K562 (cell line): Measurements from ENCODE around the gene RIMOC1. TPM values are rescaled to one million over a fixed set of nuclear protein-coding genes. Genes with fewer than 3 reads are reported as not detected.
A peak's percentile ranks its signal among the peaks of the same experiment; 100 is the strongest.

Experiments used
- ARID3A ChIP-seq: IDR thresholded peaks from 2 replicates; pipeline ENCODE4 v1.6.1; 2012; ENCODE audit warnings: low read depth, low read length, improper control_type of control experiment, borderline replicate concordance
- ARID4B ChIP-seq: sonication (generic); formaldehyde crosslinking; IDR thresholded peaks from 2 replicates; pipeline ENCODE4 v1.8.0; 2022; ENCODE audit warnings: mild to moderate bottlenecking, missing genetic modification reagents
- CBFA2T2 ChIP-seq: fragments of 450-650 bp; conservative IDR thresholded peaks from 2 replicates; pipeline ENCODE4 v1.6.1; 2017; ENCODE audit warnings: mild to moderate bottlenecking
- HMBOX1 ChIP-seq: sonication (generic); IDR thresholded peaks from 2 replicates; pipeline ENCODE4 v1.6.1; 2016
- HNRNPK ChIP-seq: fragments of 200-400 bp; formaldehyde crosslinking; IDR thresholded peaks from one replicate; pipeline ENCODE4 v1.6.1; 2018; ENCODE audit warnings: mild to moderate bottlenecking, low read depth, low read length; ENCODE audit not compliant: poor library complexity, severe bottlenecking
- NCOA6 ChIP-seq: fragments of 450-650 bp; IDR thresholded peaks from 2 replicates; pipeline ENCODE4 v1.6.1; 2017; ENCODE audit warnings: mild to moderate bottlenecking
- NFE2L1 ChIP-seq: fragments of 450-650 bp; IDR thresholded peaks from 2 replicates; pipeline ENCODE4 v1.6.1; 2016; ENCODE audit warnings: missing genetic modification characterization, low read depth, mild to moderate bottlenecking, missing compliant biosample characterization, moderate library complexity, borderline replicate concordance
- RBFOX2 ChIP-seq: fragments of 200-400 bp; formaldehyde crosslinking; IDR thresholded peaks from 2 replicates; pipeline ENCODE4 v1.6.1; 2017; ENCODE audit warnings: low read depth, mild to moderate bottlenecking, low read length, moderate library complexity
- RERE ChIP-seq: sonication (generic); formaldehyde crosslinking; IDR thresholded peaks from 2 replicates; pipeline ENCODE4 v1.8.0; 2023; ENCODE audit warnings: missing genetic modification reagents, mild to moderate bottlenecking, borderline replicate concordance
- TAL1 ChIP-seq: fragments of 450-650 bp; IDR thresholded peaks from 2 replicates; pipeline ENCODE4 v1.6.1; 2016; ENCODE audit warnings: mild to moderate bottlenecking
- TFAP4 ChIP-seq: sonication (generic); formaldehyde crosslinking; IDR thresholded peaks from 2 replicates; pipeline ENCODE4 v1.8.0; 2022; ENCODE audit warnings: missing genetic modification reagents, mild to moderate bottlenecking, moderate library complexity, borderline replicate concordance
- ZKSCAN3 ChIP-seq: fragments of 250-450 bp; sonication (Bioruptor Pico); IDR thresholded peaks from 2 replicates; pipeline ENCODE4 v1.4.0; 2020
- ZNF239 ChIP-seq: fragments of 250-450 bp; sonication (Bioruptor Pico); IDR thresholded peaks from 2 replicates; pipeline ENCODE4 v1.4.0; 2020; ENCODE audit warnings: mild to moderate bottlenecking
- ZNF253 ChIP-seq: fragments of 250-450 bp; sonication (Bioruptor Pico); conservative IDR thresholded peaks from 2 replicates; pipeline ENCODE4 v1.6.1; 2021; ENCODE audit warnings: mild to moderate bottlenecking
- ZNF76 ChIP-seq: fragments of 250-450 bp; sonication (Bioruptor Pico); IDR thresholded peaks from 2 replicates; pipeline ENCODE4 v1.4.0; 2020; ENCODE audit warnings: mild to moderate bottlenecking, moderate library complexity, borderline replicate concordance
- polyA plus RNA-seq, 8 experiments: library from polyadenylated mRNA; depleted of rRNA in 4 of 8; stranded (reverse) in 5 of 8; unstranded in 3 of 8; fragments of >200 nt; fragmentation: Nextera tagmentation in 2 of 8; fragmentation: Illumina TruSeq in 1 of 8; extraction: Ambion mirVana in 2 of 8; extraction: Trizol in 1 of 8; gene quantifications; 2 replicates each; pipeline versions ENCODE4 v1.2.1 to v1.2.3, GENCODE V29; 2011 to 2014; ENCODE audit warnings: inconsistent platforms in 1 of 8, missing spikeins in 1 of 8
- total RNA-seq, 7 experiments: library from RNA; depleted of rRNA in 6 of 7; stranded (reverse); fragments of >200 nt in 6 of 7; fragmentation: Illumina TruSeq in 2 of 7; extraction: Trizol in 2 of 7; gene quantifications; 2 replicates each; pipeline versions ENCODE4 v1.2.1 to v1.2.3, GENCODE V29; 2011 to 2021; ENCODE audit warnings: low replicate concordance in 1 of 7

Gene RIMOC1
- total and polyA plus RNA-seq, 9 of the 15 experiments (the other 6 are each of a cell fraction or from before 2014, with no cell fraction given): 11.6 to 63.1 (median 30.8) TPM

GRCh38 chr5:41927604-41928003 lies 23.5 kb downstream of the RIMOC1 start (continued):
- TF ChIP-seq ZNF76 (no peak), RBFOX2 (no peak), ZNF239 (CRISPR knock-in tag) (no peak), ARID3A (0 out of 2 replicates have a peak, but pooled peaks have one; percentile 37), TFAP4 (CRISPR knock-in tag) (no peak), CBFA2T2 (0 out of 2 replicates have a peak, but pooled peaks have one; percentile 15), HNRNPK (no peak), HMBOX1 (no peak), TAL1 (peak; percentile 59), RERE (no peak), NFE2L1 (no peak), ARID4B (CRISPR knock-in tag) (no peak), ZKSCAN3 (CRISPR knock-in tag) (no peak), NCOA6 (no peak), ZNF253 (CRISPR knock-in tag) (no peak)
